Tibial nerve (tissue), 4 donors: ENCODE results near the gene LIPK. TPM values are rescaled to one million over a fixed set of nuclear protein-coding genes. Genes with fewer than 3 reads are reported as not detected.
"Not testable (repeated sequence)": the region's sequence is repeated elsewhere in the genome, so short reads cannot be mapped to it uniquely, and the experiment has no call there.

ENCODE experiments used
- DNase-seq, 2 donors: peaks; one replicate each; pipeline ENCODE4 v3.0.0-alpha.2; 2019; ENCODE audit warnings: low spot score in 2 of 2
- H3K27ac ChIP-seq, 4 donors: fragments of 200-600 bp; sonication (generic) in 3 of 4; one replicate each; pipeline ENCODE4 v1.5.1; 2017 to 2019; ENCODE audit warnings: mild to moderate bottlenecking in 1 of 4
- H3K27me3 ChIP-seq, 2 donors: fragments of 200-600 bp; sonication (generic) in 1 of 2; one replicate each; pipeline versions ENCODE4 v1.5.1 to v1.6.0; 2017 to 2019
- H3K36me3 ChIP-seq, 3 donors: fragments of 200-600 bp; sonication (generic); one replicate each; pipeline ENCODE4 v1.5.1; 2018 to 2019
- H3K4me1 ChIP-seq, 4 donors: fragments of 200-600 bp; sonication (generic) in 3 of 4; one replicate each; pipeline ENCODE4 v1.5.1; 2017 to 2019
- H3K4me3 ChIP-seq, 4 donors: fragments of 200-600 bp; sonication (generic) in 3 of 4; one replicate each; pipeline ENCODE4 v1.5.1; 2017 to 2019; ENCODE audit warnings: mild to moderate bottlenecking in 1 of 4, moderate library complexity in 1 of 4
- H3K9me3 ChIP-seq, 4 donors: fragments of 200-600 bp; sonication (generic) in 3 of 4; one replicate each; pipeline ENCODE4 v1.5.1; 2017 to 2019
- CTCF ChIP-seq, 5 experiments: fragments of 200-600 bp in 3 of 5; fragments of 450-650 bp in 2 of 5; sonication (generic) in 3 of 5; IDR thresholded peaks; one replicate each; pipeline ENCODE4 v1.5.1; 2016 to 2019; ENCODE audit warnings: antibody characterized with exemption in 5 of 5, mild to moderate bottlenecking in 3 of 5, moderate library complexity in 2 of 5
- EP300 ChIP-seq, 2 donors: sonication (generic); formaldehyde crosslinking; IDR thresholded peaks; one replicate each; pipeline ENCODE4 v1.6.1; 2017; ENCODE audit warnings: antibody characterized with exemption in 2 of 2, mild to moderate bottlenecking in 1 of 2
- POLR2A ChIP-seq, 2 donors: fragments of 450-650 bp; IDR thresholded peaks; one replicate each; pipeline ENCODE4 v1.6.1; 2017; ENCODE audit warnings: antibody characterized with exemption in 2 of 2, mild to moderate bottlenecking in 2 of 2, moderate library complexity in 2 of 2
- WGBS, 2 donors: methylation state at CpG; one replicate each; pipeline ENCODE4 v1.1.5; 2018; 5-methylcytosine and 5-hydroxymethylcytosine counted together
- total RNA-seq, 4 donors: library from RNA; depleted of rRNA; stranded (reverse); fragments of >200 nt; gene quantifications; one replicate each; pipeline ENCODE4 v1.1.0, GENCODE V29; 2016

Gene LIPK
- total RNA-seq, 4 donors from 2014 or later: not detected

DNA sequence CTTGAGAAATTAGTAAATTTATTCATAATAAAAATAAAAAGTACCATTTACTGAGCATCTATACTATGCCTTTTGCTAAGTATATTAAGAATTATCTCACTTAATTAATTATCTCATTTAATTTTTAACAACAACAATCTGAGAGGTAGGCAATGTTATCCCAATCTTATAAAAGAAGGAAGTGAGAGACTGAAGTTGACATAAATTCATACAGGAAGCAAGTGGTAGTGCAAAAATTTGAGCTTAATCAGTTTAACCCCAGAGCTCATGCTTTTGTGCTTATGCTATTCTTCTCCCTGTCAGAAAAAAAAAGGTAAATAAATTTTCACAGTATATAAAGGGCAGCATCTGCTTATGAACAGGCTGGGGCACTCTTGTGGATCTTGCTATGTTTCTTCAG, 44.5 kb upstream of the LIPK start:
- Histone ChIP-seq H3K4me3 (no peak overlapping the region), H3K36me3 (no peaks in the 10 kb centered on the region), H3K27me3 (no peaks in the 10 kb centered on the region), H3K9me3 (no peaks in the 10 kb centered on the region), H3K4me1 (no peaks in the 10 kb centered on the region), H3K27ac (no peak overlapping the region)
- no peak for TF ChIP-seq EP300 (IDR thresholded peaks at IDR 0.05)
- no peak for TF ChIP-seq CTCF (IDR thresholded peaks at IDR 0.05)
- TF ChIP-seq POLR2A (IDR thresholded peaks at IDR 0.05): no peak
- no peak for DNase-seq

- WGBS, 2 donors: 95 to 96% methylated on average over 2 of the region's 2 CpGs
- H3K9me3 ChIP-seq, H3K36me3 ChIP-seq, H3K27me3 ChIP-seq, H3K4me1 ChIP-seq, H3K27ac ChIP-seq, DNase-seq, H3K4me3 ChIP-seq: not testable (repeated sequence)
These were observed 42.9 kb upstream of the LIPK start for GRCh38 chr10:88663153-88663552.

- Histone ChIP-seq H3K9me3 (no peaks in the 10 kb centered on the region), H3K36me3 (no peaks in the 10 kb centered on the region), H3K4me1 (no peaks in the 10 kb centered on the region), H3K27ac (no peak within 1 kb of the TSS), H3K27me3 (no peaks in the 10 kb centered on the region), H3K4me3 (no peak within 1 kb of the TSS)
- WGBS, 2 donors: 52 to 60% methylated on average over 1 of the region's 1 CpG
- no peak for DNase-seq
- no peak for TF ChIP-seq CTCF (IDR thresholded peaks at IDR 0.05)
- no peak for TF ChIP-seq EP300 (IDR thresholded peaks at IDR 0.05)
These were observed 41.9 kb upstream of the LIPK start, which contains the start of gene LIPF for GRCh38 chr10:88664142-88664541. Gene LIPF (plus strand): TSS chr10:88664442. CDS start chr10:88667298, 2,856 bp downstream.

- Histone ChIP-seq H3K4me3 (no peak overlapping the region), H3K27ac (no peak overlapping the region), H3K36me3 (no peaks in the 10 kb centered on the region), H3K27me3 (no peaks in the 10 kb centered on the region), H3K9me3 (no peaks in the 10 kb centered on the region), H3K4me1 (no peaks in the 10 kb centered on the region)
- no peak for DNase-seq
- TF ChIP-seq EP300 (IDR thresholded peaks at IDR 0.05) (no peak), POLR2A (IDR thresholded peaks at IDR 0.05) (no peak), CTCF (IDR thresholded peaks at IDR 0.05) (no peak)
- WGBS, 2 donors: 72 to 86% methylated on average over 1 of the region's 1 CpG
These were observed 37.6 kb upstream of the LIPK start for GRCh38 chr10:88668465-88668864.

DNA sequence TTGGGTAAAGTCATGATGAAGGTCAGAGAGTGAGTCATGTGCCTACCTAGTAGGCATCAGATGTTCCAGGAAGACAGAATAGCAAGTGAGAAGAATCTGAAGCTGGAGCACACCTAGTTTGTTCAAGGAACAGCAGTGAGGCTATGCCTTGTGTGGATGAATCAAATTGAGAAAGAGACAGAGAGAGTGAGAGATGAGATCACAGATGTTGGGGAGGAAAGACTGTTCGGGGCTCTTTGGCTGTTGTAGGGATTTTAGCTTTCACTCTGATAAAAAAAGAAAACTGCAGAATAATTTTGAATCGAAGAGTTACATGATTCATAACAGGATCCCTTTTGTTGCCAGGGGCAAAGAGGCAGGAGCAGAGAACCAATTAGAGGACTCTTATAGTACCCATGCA, 35.6 kb upstream of the LIPK start:
- Histone ChIP-seq H3K27ac (no peak overlapping the region), H3K4me3 (no peak overlapping the region), H3K4me1 (no peaks in the 10 kb centered on the region), H3K27me3 (no peaks in the 10 kb centered on the region), H3K36me3 (no peaks in the 10 kb centered on the region), H3K9me3 (no peaks in the 10 kb centered on the region)
- DNase-seq: no peak
- WGBS, 2 donors: 61 to 70% methylated on average over 2 of the region's 2 CpGs
- TF ChIP-seq CTCF (IDR thresholded peaks at IDR 0.05): no peak
- no peak for TF ChIP-seq POLR2A (IDR thresholded peaks at IDR 0.05)
- no peak for TF ChIP-seq EP300 (IDR thresholded peaks at IDR 0.05)

GRCh38 chr10:88672041-88672440, 34.0 kb upstream of the LIPK start:
- H3K9me3 ChIP-seq: no peaks in the 10 kb centered on the region
- 68 to 71% methylated on average over 2 of the region's 2 CpGs for WGBS, 2 donors
- H3K27me3 ChIP-seq: no peaks in the 10 kb centered on the region
- TF ChIP-seq POLR2A (IDR thresholded peaks at IDR 0.05) (no peak), CTCF (IDR thresholded peaks at IDR 0.05) (no peak), EP300 (IDR thresholded peaks at IDR 0.05) (no peak)
- H3K4me3 ChIP-seq: no peak overlapping the region
- H3K4me1 ChIP-seq: no peaks in the 10 kb centered on the region
- DNase-seq: no peak
- H3K27ac ChIP-seq: no peak overlapping the region
- no peaks in the 10 kb centered on the region for H3K36me3 ChIP-seq
